ENCODE results near the gene TNIK. TPM values are rescaled to one million over a fixed set of nuclear protein-coding genes. Genes with fewer than 3 reads are reported as not detected.
"Not testable (repeated sequence)": the region's sequence is repeated elsewhere in the genome, so short reads cannot be mapped to it uniquely, and the experiment has no call there.

The TNIK gene
- total RNA-seq, 1 experiment from 2014 or later: 22.4 TPM

DNA sequence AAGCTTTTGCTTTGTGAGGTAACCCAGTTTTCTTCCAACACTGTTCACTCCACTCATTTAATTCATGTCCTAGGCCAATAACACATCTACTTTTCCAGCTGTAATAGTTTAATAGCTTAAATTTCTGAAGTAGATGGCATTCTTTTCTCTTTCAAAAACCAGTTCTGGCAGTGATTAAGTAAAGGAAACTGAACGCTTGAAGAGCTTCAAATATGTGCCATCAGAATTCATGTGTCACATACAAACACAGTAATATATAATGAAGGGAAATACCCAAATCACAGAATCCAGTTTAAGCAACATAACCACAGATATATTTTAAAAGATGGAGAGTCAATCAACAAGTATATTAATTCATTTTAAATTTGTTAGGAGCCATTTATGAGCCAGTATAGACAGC is 91.0 kb downstream of the TNIK start:
- H3K27me3 ChIP-seq (replicated peaks; ENCODE audit: control insufficient read depth, insufficient read depth, low read length): no peaks in the 10 kb centered on the region
- Mint-ChIP-seq H3K27me3 (ENCODE audit: insufficient read depth, unreplicated experiment) (no peaks in the 10 kb centered on the region), H3K27ac (ENCODE audit: unreplicated experiment) (no peak overlapping the region), H3K9me3 (ENCODE audit: unreplicated experiment) (no peaks in the 10 kb centered on the region), H3K36me3 (ENCODE audit: insufficient read depth, unreplicated experiment) (no peaks in the 10 kb centered on the region), H3K4me1 (ENCODE audit: low read depth, unreplicated experiment) (no peaks in the 10 kb centered on the region), H3K4me3 (ENCODE audit: unreplicated experiment) (no peak overlapping the region)
- ChIA-PET POLR2A (no interaction called here), CTCF (no interaction called here)
- no peak overlapping the region for H3K4me3 ChIP-seq (ENCODE audit: low read depth, low read length)
- no peak for DNase-seq
- H3K4me1 ChIP-seq: peaks cover 3% of the 10 kb centered on the region
- no TSS peak for BruUV-seq (replicated peaks)
- intact Hi-C loops (cut with micrococcal nuclease; ENCODE audit: unreplicated experiment): no loop called here
- TF ChIP-seq, protein P1, sequence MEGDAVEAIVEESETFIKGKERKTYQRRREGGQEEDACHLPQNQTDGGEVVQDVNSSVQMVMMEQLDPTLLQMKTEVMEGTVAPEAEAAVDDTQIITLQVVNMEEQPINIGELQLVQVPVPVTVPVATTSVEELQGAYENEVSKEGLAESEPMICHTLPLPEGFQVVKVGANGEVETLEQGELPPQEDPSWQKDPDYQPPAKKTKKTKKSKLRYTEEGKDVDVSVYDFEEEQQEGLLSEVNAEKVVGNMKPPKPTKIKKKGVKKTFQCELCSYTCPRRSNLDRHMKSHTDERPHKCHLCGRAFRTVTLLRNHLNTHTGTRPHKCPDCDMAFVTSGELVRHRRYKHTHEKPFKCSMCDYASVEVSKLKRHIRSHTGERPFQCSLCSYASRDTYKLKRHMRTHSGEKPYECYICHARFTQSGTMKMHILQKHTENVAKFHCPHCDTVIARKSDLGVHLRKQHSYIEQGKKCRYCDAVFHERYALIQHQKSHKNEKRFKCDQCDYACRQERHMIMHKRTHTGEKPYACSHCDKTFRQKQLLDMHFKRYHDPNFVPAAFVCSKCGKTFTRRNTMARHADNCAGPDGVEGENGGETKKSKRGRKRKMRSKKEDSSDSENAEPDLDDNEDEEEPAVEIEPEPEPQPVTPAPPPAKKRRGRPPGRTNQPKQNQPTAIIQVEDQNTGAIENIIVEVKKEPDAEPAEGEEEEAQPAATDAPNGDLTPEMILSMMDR (IDR thresholded peaks at IDR 0.05; ENCODE audit: insufficient read depth in 1 of 2, low read depth in 1 of 2, low read length in 1 of 2, severe bottlenecking in 1 of 2, unreplicated experiment in 1 of 2): no peak
- no peaks in the 10 kb centered on the region for H3K36me3 ChIP-seq (ENCODE audit: control insufficient read depth, insufficient read depth, low read length)
- H3K9me3 ChIP-seq: no peaks in the 10 kb centered on the region

GRCh38 chr3:171366738-171367137 is 93.5 kb downstream of the TNIK start:
- BruUV-seq (replicated peaks); H3K27ac Mint-ChIP-seq (ENCODE audit: unreplicated experiment); DNase-seq; H3K36me3 ChIP-seq (ENCODE audit: control insufficient read depth, insufficient read depth, low read length); H3K27me3 ChIP-seq (replicated peaks; ENCODE audit: control insufficient read depth, insufficient read depth, low read length); H3K4me1 ChIP-seq; H3K4me1 Mint-ChIP-seq (ENCODE audit: low read depth, unreplicated experiment); H3K36me3 Mint-ChIP-seq (ENCODE audit: insufficient read depth, unreplicated experiment); H3K4me3 Mint-ChIP-seq (ENCODE audit: unreplicated experiment); H3K27me3 Mint-ChIP-seq (ENCODE audit: insufficient read depth, unreplicated experiment); H3K9me3 Mint-ChIP-seq (ENCODE audit: unreplicated experiment); H3K9me3 ChIP-seq; intact Hi-C loops (cut with micrococcal nuclease; ENCODE audit: unreplicated experiment); POLR2A ChIA-PET; CTCF ChIA-PET; H3K4me3 ChIP-seq (ENCODE audit: low read depth, low read length): not testable (repeated sequence)

DNA sequence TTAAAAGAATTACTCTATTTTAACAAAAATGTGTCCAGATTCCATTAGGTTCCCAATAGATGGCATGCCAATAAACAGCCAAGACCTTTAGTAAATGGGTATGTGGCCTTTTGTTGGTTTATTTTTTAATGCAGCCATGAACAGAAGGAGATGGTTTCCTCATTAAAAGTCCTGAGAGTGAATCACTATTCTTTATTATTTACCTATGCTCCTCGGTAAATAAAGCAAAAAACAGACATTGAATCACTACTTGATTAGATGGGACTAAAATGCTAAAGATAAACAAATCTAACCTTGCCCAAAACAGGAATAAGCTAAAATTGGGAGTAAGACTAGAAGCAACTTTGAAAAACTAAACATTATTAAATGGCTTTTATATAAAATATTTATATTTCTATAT is 94.2 kb downstream of the TNIK start:
- Mint-ChIP-seq H3K4me1 (ENCODE audit: low read depth, unreplicated experiment) (no peaks in the 10 kb centered on the region), H3K27me3 (ENCODE audit: insufficient read depth, unreplicated experiment) (no peaks in the 10 kb centered on the region), H3K9me3 (ENCODE audit: unreplicated experiment) (no peaks in the 10 kb centered on the region), H3K36me3 (ENCODE audit: insufficient read depth, unreplicated experiment) (no peaks in the 10 kb centered on the region), H3K27ac (ENCODE audit: unreplicated experiment) (no peak overlapping the region), H3K4me3 (ENCODE audit: unreplicated experiment) (no peak overlapping the region)
- H3K27me3 ChIP-seq (replicated peaks; ENCODE audit: control insufficient read depth, insufficient read depth, low read length): no peaks in the 10 kb centered on the region
- TF ChIP-seq, protein P1 (IDR thresholded peaks at IDR 0.05; ENCODE audit: insufficient read depth in 1 of 2, low read depth in 1 of 2, low read length in 1 of 2, severe bottlenecking in 1 of 2, unreplicated experiment in 1 of 2): no peak
- H3K36me3 ChIP-seq (ENCODE audit: control insufficient read depth, insufficient read depth, low read length): no peaks in the 10 kb centered on the region
- intact Hi-C loops (cut with micrococcal nuclease; ENCODE audit: unreplicated experiment): no loop called here
- CTCF ChIA-PET: no interaction called here
- H3K4me3 ChIP-seq (ENCODE audit: low read depth, low read length): no peak overlapping the region
- BruUV-seq (replicated peaks): no TSS peak
- no peaks in the 10 kb centered on the region for H3K4me1 ChIP-seq
- no peaks in the 10 kb centered on the region for H3K9me3 ChIP-seq
- no peak for DNase-seq
- POLR2A ChIA-PET: no interaction called here

DNA sequence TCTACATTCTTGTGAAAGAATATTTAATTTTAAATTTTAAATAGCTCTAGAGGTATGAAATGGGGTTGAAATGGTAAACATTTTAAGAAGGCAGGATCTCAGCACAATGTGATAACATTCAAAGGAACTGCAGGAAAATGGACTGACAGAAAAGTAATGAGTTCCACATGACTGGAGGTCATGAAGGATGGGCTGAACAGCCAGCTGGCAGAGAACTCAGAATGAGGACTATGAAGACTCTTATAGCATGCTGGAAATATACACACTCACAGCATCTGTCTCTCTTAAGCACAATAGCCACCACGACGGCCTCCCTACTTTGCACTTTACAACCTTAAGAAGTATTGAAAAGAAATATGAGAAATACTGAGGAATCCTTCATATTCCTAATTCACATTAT is 94.7 kb downstream of the TNIK start:
- no peak overlapping the region for H3K4me3 Mint-ChIP-seq (ENCODE audit: unreplicated experiment)
- Histone ChIP-seq H3K36me3 (ENCODE audit: control insufficient read depth, insufficient read depth, low read length) (no peaks in the 10 kb centered on the region), H3K27me3 (replicated peaks; ENCODE audit: control insufficient read depth, insufficient read depth, low read length) (no peaks in the 10 kb centered on the region), H3K9me3 (no peaks in the 10 kb centered on the region), H3K4me1 (no peaks in the 10 kb centered on the region), H3K4me3 (ENCODE audit: low read depth, low read length) (no peak overlapping the region)
- H3K27me3 Mint-ChIP-seq (ENCODE audit: insufficient read depth, unreplicated experiment): no peaks in the 10 kb centered on the region
- intact Hi-C loops (cut with micrococcal nuclease; ENCODE audit: unreplicated experiment): no loop called here
- BruUV-seq (replicated peaks): no TSS peak
- no peaks in the 10 kb centered on the region for H3K4me1 Mint-ChIP-seq (ENCODE audit: low read depth, unreplicated experiment)
- no peak for DNase-seq
- H3K9me3 Mint-ChIP-seq (ENCODE audit: unreplicated experiment): no peaks in the 10 kb centered on the region
- no peak overlapping the region for H3K27ac Mint-ChIP-seq (ENCODE audit: unreplicated experiment)
- TF ChIP-seq, protein P1 (IDR thresholded peaks at IDR 0.05; ENCODE audit: insufficient read depth in 1 of 2, low read depth in 1 of 2, low read length in 1 of 2, severe bottlenecking in 1 of 2, unreplicated experiment in 1 of 2): no peak
- no peaks in the 10 kb centered on the region for H3K36me3 Mint-ChIP-seq (ENCODE audit: insufficient read depth, unreplicated experiment)
- ChIA-PET CTCF (no interaction called here), POLR2A (no interaction called here)

Measured in Caco-2 (cell line).